GM12878 (cell line): ENCODE measurements around the gene CAV1. TPM values are rescaled to one million over a fixed set of nuclear protein-coding genes. Genes with fewer than 3 reads are reported as not detected.

ENCODE experiments used
- ATAC-seq: fragments of 200-7000 bp; cut with Tn5 transposase; 3 replicates; pipeline ENCODE4 v1.9.1; 2020; ENCODE audit warnings: mild to moderate bottlenecking, moderate library complexity
- BruUV-seq: library from RNA; stranded (reverse); fragments of 400-500 nt; replicated peaks from 2 replicates; lab custom pipeline; 2021; lab: Mats Ljungman, UMichigan
- CTCF ChIA-PET: fragments of 300-600 bp; sonication (Branson Sonifier 250); formaldehyde crosslinking; extraction: SDS; loops from one replicate; lab custom pipeline; 2021; ENCODE audit warnings: inconsistent platforms; lab: Yijun Ruan, JAX
- POLR2A ChIA-PET: fragments of 350-600 bp; formaldehyde crosslinking; extraction: SDS; loops from one replicate; lab custom pipeline; 2021; ENCODE audit warnings: inconsistent platforms; lab: Charles Lee
- RAD21 ChIA-PET: fragments of 300-600 bp; sonication (Branson Sonifier 250); formaldehyde crosslinking; loops from one replicate; lab custom pipeline; 2023; ENCODE audit warnings: antibody characterized with exemption; ENCODE audit not compliant: unreplicated experiment; lab: Charles Lee
- SMC1A ChIA-PET: fragments of 300-600 bp; sonication (Branson Sonifier 250); formaldehyde crosslinking; loops from one replicate; lab custom pipeline; 2023; ENCODE audit not compliant: unreplicated experiment, uncharacterized antibody; lab: Charles Lee
- DNase-seq: peaks from one replicate; pipeline ENCODE4 v3.0.0-alpha.2; 2011; ENCODE audit warnings: low read depth, low spot score
- FAIRE-seq: peaks from 3 replicates; lab custom pipeline; 2011; peaks lifted over from hg19 to GRCh38; lab: Jason Lieb, UNC
- H2AFZ ChIP-seq: 2 replicates; pipeline ENCODE4 v1.6.0; 2011; ENCODE audit warnings: low read depth, low read length, control low read depth; ENCODE audit not compliant: control insufficient read depth
- H3K27ac ChIP-seq: 2 replicates; pipeline ENCODE4 v1.5.1; 2011; ENCODE audit warnings: control low read depth; ENCODE audit not compliant: control insufficient read depth, insufficient read depth
- H3K27me3 ChIP-seq, 2 experiments: replicated peaks in 1 of 2; 2 replicates each; pipeline versions ENCODE4 v1.6.0 to v1.6.1; 2011; ENCODE audit warnings: low read length in 1 of 2; ENCODE audit not compliant: control insufficient read depth in 2 of 2, insufficient read depth in 2 of 2
- H3K36me3 ChIP-seq, 2 experiments: 2 replicates each; pipeline ENCODE4 v1.5.1; 2011; ENCODE audit warnings: low read length in 1 of 2; ENCODE audit not compliant: control insufficient read depth in 2 of 2, insufficient read depth in 2 of 2
- H3K4me1 ChIP-seq: 2 replicates; pipeline ENCODE4 v1.6.1; 2011; ENCODE audit warnings: mild to moderate bottlenecking, low read length, moderate library complexity, mixed read lengths; ENCODE audit not compliant: control insufficient read depth, insufficient read depth
- H3K4me2 ChIP-seq: 2 replicates; pipeline ENCODE4 v1.6.0; 2011; ENCODE audit warnings: control low read depth; ENCODE audit not compliant: control insufficient read depth, insufficient read depth
- H3K4me3 ChIP-seq: fragments of 200-600 bp; sonication (generic); 2 replicates; pipeline ENCODE4 v1.5.1; 2016
- H3K79me2 ChIP-seq: 2 replicates; pipeline ENCODE4 v1.6.0; 2011; ENCODE audit warnings: low read length; ENCODE audit not compliant: control insufficient read depth, insufficient read depth
- H3K9ac ChIP-seq: 2 replicates; pipeline ENCODE4 v1.8.0; 2011; ENCODE audit warnings: low read length, control low read depth, mixed read lengths; ENCODE audit not compliant: control insufficient read depth, insufficient read depth
- H3K9me3 ChIP-seq: replicated peaks from 3 replicates; pipeline ENCODE4 v1.5.1; 2011; ENCODE audit warnings: mild to moderate bottlenecking, low read length; ENCODE audit not compliant: control insufficient read depth, insufficient read depth
- H4K20me1 ChIP-seq: 2 replicates; pipeline ENCODE4 v1.6.0; 2011; ENCODE audit not compliant: control insufficient read depth, insufficient read depth
- CEBPB ChIP-seq, 2 experiments: fragments of 150-350 bp in 1 of 2; IDR thresholded peaks; 2 replicates each; pipeline ENCODE4 v1.6.1; 2012 to 2014; ENCODE audit warnings: low read depth in 2 of 2, low read length in 2 of 2, borderline replicate concordance in 1 of 2, inconsistent platforms in 1 of 2
- CHD2 ChIP-seq: IDR thresholded peaks from 2 replicates; pipeline ENCODE4 v1.6.1; 2011; ENCODE audit warnings: low read depth, low read length, improper control_type of control experiment, borderline replicate concordance
- EED ChIP-seq: sonication (generic); IDR thresholded peaks from 2 replicates; pipeline ENCODE4 v1.6.1; 2016; ENCODE audit warnings: antibody characterized with exemption, low read depth
- IRF5 ChIP-seq: fragments of 450-650 bp; IDR thresholded peaks from 2 replicates; pipeline ENCODE4 v1.6.1; 2017; ENCODE audit warnings: borderline replicate concordance
- NFYA ChIP-seq: IDR thresholded peaks from 2 replicates; pipeline ENCODE4 v1.6.1; 2011; ENCODE audit warnings: low read depth, mild to moderate bottlenecking, low read length, improper control_type of control experiment, borderline replicate concordance
- SIX5 ChIP-seq: IDR thresholded peaks from 2 replicates; pipeline ENCODE4 v1.6.1; 2011; ENCODE audit warnings: mild to moderate bottlenecking, low read depth, low read length, moderate library complexity; ENCODE audit not compliant: severe bottlenecking
- SRF ChIP-seq, 2 experiments: IDR thresholded peaks; 2 replicates each; pipeline ENCODE4 v1.6.1; 2011; ENCODE audit warnings: low read depth in 2 of 2, low read length in 2 of 2, mild to moderate bottlenecking in 1 of 2, moderate library complexity in 1 of 2
- ZSCAN29 ChIP-seq: fragments of 450-650 bp; IDR thresholded peaks from 2 replicates; pipeline ENCODE4 v1.6.1; 2017; ENCODE audit warnings: mild to moderate bottlenecking, moderate library complexity
- WGBS: methylation state at CpG from one replicate; pipeline ENCODE4 v1.1.6; 2016; ENCODE audit warnings: low lambda C conversion rate; ENCODE audit not compliant: insufficient replicate concordance, insufficient coverage; ENCODE audit errors: missing lambda C conversion rate; 5-methylcytosine and 5-hydroxymethylcytosine counted together
- in situ Hi-C: fragments of 300-500 bp; cut with MboI; formaldehyde crosslinking; loops from 9 replicates; pipeline ENCODE4 v1.14.3; 2018; ENCODE audit warnings: mixed read lengths
- intact Hi-C: fragments of 100-400 bp; cut with micrococcal nuclease; formaldehyde crosslinking; loops from one replicate; pipeline ENCODE4 v1.14.2; 2022; ENCODE audit not compliant: unreplicated experiment
- polyA plus RNA-seq, 11 experiments: library from polyadenylated mRNA; depleted of rRNA in 4 of 11; unstranded in 6 of 11; stranded (reverse) in 5 of 11; fragments of >200 nt; fragmentation: Nextera tagmentation in 4 of 11; fragmentation: Illumina TruSeq in 1 of 11; extraction: Ambion mirVana in 4 of 11; extraction: Trizol in 1 of 11; gene quantifications; 1 replicate in 1 of 11; 2 replicates in 10 of 11; pipeline versions ENCODE4 v1.2.1 to v1.2.3, GENCODE V29; 2011 to 2016; ENCODE audit warnings: inconsistent platforms in 2 of 11, missing spikeins in 2 of 11, low read depth in 1 of 11
- total RNA-seq, 4 experiments: library from RNA; depleted of rRNA in 3 of 4; stranded (reverse); fragments of >200 nt in 3 of 4; fragmentation: Illumina TruSeq in 1 of 4; extraction: Trizol in 1 of 4; gene quantifications; 2 replicates each; pipeline versions ENCODE4 v1.2.1 to v1.2.3, GENCODE V29; 2013 to 2021

The CAV1 gene
- total and polyA plus RNA-seq, 10 of the 15 experiments (the other 5 are each of a cell fraction or from before 2014, with no cell fraction given), result 0.45 to 26.5 (median 2.0) TPM

GRCh38 chr7:116584721-116585120, 59.9 kb downstream of the CAV1 start:
- ChIA-PET SMC1A (interaction anchor here (0.6 to 3.1 kb wide), 7 partner anchors 7 to 446 kb away, joined by 3 to 13 read pairs (median 4); partner anchors contain the start of gene CAV1), CTCF (interaction anchor here (0.6 to 7.1 kb wide), 5 partner anchors 12 to 335 kb away, joined by 3 to 119 read pairs (median 3); no protein-coding TSS in a partner anchor)
- in situ Hi-C loops, result loop anchor here (5.0 kb wide), 1 partner anchor 322 kb away; no protein-coding TSS in a partner anchor
- no peaks in the 10 kb centered on the region for H3K79me2 ChIP-seq
- WGBS, result 0% methylated on average over 1 of the region's 1 CpG
- BruUV-seq, result no TSS peak
- H4K20me1 ChIP-seq, result no peaks in the 10 kb centered on the region
- no peak for ATAC-seq
- DNase-seq, result no peak
- no peaks in the 10 kb centered on the region; the same call in 2 of the 3 replicates for H3K9me3 ChIP-seq
- TF ChIP-seq IRF5 (no peak), SRF (IDR thresholded peaks at IDR 0.05; ENCODE audit: low read depth in 2 of 2, low read length in 2 of 2) (no peak), NFYA (no peak)
- TF ChIP-seq, all 136 proteins: peak for 0
- Histone ChIP-seq H3K4me2 (no peak overlapping the region), H3K4me3 (no peak overlapping the region), H3K36me3 (no peaks in the 10 kb centered on the region), H3K9ac (no peak overlapping the region), H3K27ac (no peak overlapping the region; the same call in 1 of the 2 replicates), H2AFZ (no peak overlapping the region), H3K27me3 (no peaks in the 10 kb centered on the region), H3K4me1 (peaks cover 44% of the 10 kb centered on the region)
- intact Hi-C loops, result loop anchor here (10.0 kb wide), 1 partner anchor 450 kb away; no protein-coding TSS in a partner anchor
- POLR2A ChIA-PET, result interaction anchor here (0.6 kb wide), 1 partner anchor 14 kb away, joined by 5 read pairs; no protein-coding TSS in a partner anchor
- no peak for FAIRE-seq
- RAD21 ChIA-PET, result interaction anchor here (0.8 to 1.0 kb wide), 3 partner anchors 59 to 406 kb away, joined by 3 to 4 read pairs (median 3); no protein-coding TSS in a partner anchor

GRCh38 chr7:116585392-116585791, 60.6 kb downstream of the CAV1 start:
- in situ Hi-C loops (no loop called here), intact Hi-C loops (loop anchor here (10.0 kb wide), 1 partner anchor 451 kb away; no protein-coding TSS in a partner anchor)
- no peaks in the 10 kb centered on the region for H3K27me3 ChIP-seq
- FAIRE-seq (no peak), DNase-seq (no peak), ATAC-seq (no peak)
- no peaks in the 10 kb centered on the region for H3K36me3 ChIP-seq
- BruUV-seq, result no TSS peak
- no peak overlapping the region for H3K27ac ChIP-seq
- ChIA-PET POLR2A (no interaction called here), CTCF (interaction anchor here (0.6 to 7.1 kb wide), 7 partner anchors 10 to 452 kb away, joined by 3 to 119 read pairs (median 5); no protein-coding TSS in a partner anchor), RAD21 (interaction anchor here (0.8 to 1.0 kb wide), 3 partner anchors 60 to 406 kb away, joined by 3 to 4 read pairs (median 3); no protein-coding TSS in a partner anchor), SMC1A (interaction anchor here (0.7 to 3.1 kb wide), 7 partner anchors 8 to 447 kb away, joined by 3 to 13 read pairs (median 4); partner anchors contain the start of gene CAV1)
- no peak overlapping the region for H3K4me3 ChIP-seq
- H3K9me3 ChIP-seq, result no peaks in the 10 kb centered on the region; the same call in 2 of the 3 replicates
- no peaks in the 10 kb centered on the region for H4K20me1 ChIP-seq
- peaks cover 44% of the 10 kb centered on the region for H3K4me1 ChIP-seq
- H3K79me2 ChIP-seq, result no peaks in the 10 kb centered on the region
- no peak overlapping the region for H3K9ac ChIP-seq
- no peak overlapping the region for H3K4me2 ChIP-seq
- WGBS, result 80% methylated on average over 3 of the region's 3 CpGs
- TF ChIP-seq CHD2 (no peak), CEBPB (IDR thresholded peaks at IDR 0.05; ENCODE audit: borderline replicate concordance in 1 of 2, low read depth in 2 of 2, low read length in 2 of 2) (no peak), EED (no peak), SIX5 (no peak), ZSCAN29 (no peak)
- no peak overlapping the region for H2AFZ ChIP-seq
